H1 (cell line): ENCODE measurements around the gene DCBLD2. TPM values are rescaled to one million over a fixed set of nuclear protein-coding genes. Genes with fewer than 3 reads are reported as not detected.

Experiments used
- HDAC6 ChIP-seq: IDR thresholded peaks from one replicate; pipeline ENCODE4 v1.7.1; 2012; ENCODE audit warnings: low read depth, mild to moderate bottlenecking, inconsistent platforms, low read length, moderate library complexity
- polyA plus RNA-seq, 7 experiments: library from polyadenylated mRNA; depleted of rRNA in 3 of 7; stranded (reverse) in 5 of 7; unstranded in 2 of 7; fragments of >200 nt in 5 of 7; fragments of 200-250 nt in 2 of 7; gene quantifications; 1 replicate in 5 of 7; 2 replicates in 1 of 7; 4 replicates in 1 of 7; pipeline versions ENCODE4 v1.2.1 to v1.2.3, GENCODE V29; 2011 to 2013; ENCODE audit warnings: missing spikeins in 2 of 7, mixed read lengths in 2 of 7
- total RNA-seq: library from RNA; stranded (reverse); fragmentation: NEBNext Ultra II Directional; extraction: Animal tissue kit (Norgen Biotek cat#: 25700); gene quantifications from 2 replicates; pipeline ENCODE4 v1.2.1, GENCODE V29; 2021

DCBLD2 gene
- total and polyA plus RNA-seq, 2 of the 8 experiments (the other 6 are each of a cell fraction or from before 2014, with no cell fraction given) = 19.6 to 63.8 TPM

GRCh38 chr3:98902351-98902740, 851 bp upstream of the DCBLD2 start (continued):
- TF ChIP-seq HDAC6 = no peak
